Endothelial cell of umbilical vein (primary cell): ENCODE measurements around the gene FIGNL2. TPM values are rescaled to one million over a fixed set of nuclear protein-coding genes. Genes with fewer than 3 reads are reported as not detected.

Experiments used
- BruUV-seq: library from RNA; stranded (reverse); fragments of 400-500 nt; replicated peaks from 2 replicates; lab custom pipeline; 2021; lab: Mats Ljungman, UMichigan
- CTCF ChIA-PET: fragments of 300-600, 350-600 bp; sonication (Branson Sonifier 250); formaldehyde crosslinking; loops from one replicate; lab custom pipeline; 2021; ENCODE audit warnings: antibody characterized with exemption, inconsistent platforms; lab: Charles Lee
- POLR2A ChIA-PET: fragments of 300-600, 350-600 bp; sonication (Branson Sonifier 250); formaldehyde crosslinking; loops from one replicate; lab custom pipeline; 2021; ENCODE audit warnings: antibody characterized with exemption, inconsistent platforms; lab: Charles Lee
- DNase-seq: peaks from one replicate; pipeline ENCODE4 v3.0.0-alpha.2; 2011; ENCODE audit warnings: low read depth, low spot score
- FAIRE-seq: peaks from 2 replicates; lab custom pipeline; 2011; peaks lifted over from hg19 to GRCh38; lab: Jason Lieb, UNC
- H2AFZ ChIP-seq: 2 replicates; pipeline ENCODE4 v1.6.0; 2012; ENCODE audit warnings: low read depth, low read length, control low read depth, inconsistent platforms
- H3K27ac ChIP-seq: 2 replicates; pipeline ENCODE4 v1.5.1; 2011; ENCODE audit warnings: low read depth, mild to moderate bottlenecking, control low read depth, low read length, moderate library complexity; ENCODE audit not compliant: insufficient read depth
- H3K27me3 ChIP-seq, 2 experiments: 2 replicates each; pipeline versions ENCODE4 v1.6.0 to v1.6.1; 2011; ENCODE audit warnings: low read length in 2 of 2, mixed read lengths in 1 of 2; ENCODE audit not compliant: control insufficient read depth in 2 of 2, insufficient read depth in 2 of 2
- H3K36me3 ChIP-seq, 2 experiments: 2 replicates in 1 of 2; 3 replicates in 1 of 2; pipeline ENCODE4 v1.5.1; 2011; ENCODE audit warnings: low read length in 2 of 2, mild to moderate bottlenecking in 1 of 2, moderate library complexity in 1 of 2; ENCODE audit not compliant: control insufficient read depth in 2 of 2, insufficient read depth in 2 of 2; ENCODE audit errors: extremely low read depth in 1 of 2
- H3K4me1 ChIP-seq: 3 replicates; pipeline ENCODE4 v1.5.1; 2011; ENCODE audit warnings: mild to moderate bottlenecking, low read length; ENCODE audit not compliant: control insufficient read depth, insufficient read depth; ENCODE audit errors: extremely low read depth
- H3K4me2 ChIP-seq: 2 replicates; pipeline ENCODE4 v1.6.1; 2011; ENCODE audit warnings: low read length, control low read depth, mixed read lengths; ENCODE audit not compliant: insufficient read depth
- H3K4me3 ChIP-seq, 3 experiments: fragments of 200-600 bp in 1 of 3; sonication (generic), shearing (Covaris generic) in 1 of 3; replicated peaks in 1 of 3; 2 replicates each; pipeline ENCODE4 v1.5.1; 2011 to 2016; ENCODE audit warnings: control low read depth in 3 of 3, low read length in 3 of 3, mild to moderate bottlenecking in 2 of 3, inconsistent platforms in 1 of 3, low read depth in 1 of 3, moderate library complexity in 1 of 3; ENCODE audit not compliant: insufficient read depth in 1 of 3
- H3K79me2 ChIP-seq: 2 replicates; pipeline ENCODE4 v1.6.0; 2012; ENCODE audit warnings: low read length, inconsistent platforms; ENCODE audit not compliant: control insufficient read depth, insufficient read depth
- H3K9ac ChIP-seq: replicated peaks from 2 replicates; pipeline ENCODE3; 2011; ENCODE audit warnings: low read length, control low read depth; ENCODE audit not compliant: insufficient read depth; ENCODE audit errors: extremely low read depth
- H3K9me1 ChIP-seq: replicated peaks from 3 replicates; pipeline ENCODE4 v1.6.0; 2011; ENCODE audit warnings: mild to moderate bottlenecking, low read length; ENCODE audit not compliant: control insufficient read depth, insufficient read depth; ENCODE audit errors: extremely low read depth
- H3K9me3 ChIP-seq: replicated peaks from 2 replicates; pipeline ENCODE4 v1.5.1; 2012; ENCODE audit warnings: low read length, inconsistent platforms; ENCODE audit not compliant: control insufficient read depth, insufficient read depth
- H4K20me1 ChIP-seq: replicated peaks from 2 replicates; pipeline ENCODE3; 2011; ENCODE audit warnings: mild to moderate bottlenecking, low read length; ENCODE audit not compliant: control insufficient read depth, insufficient read depth; ENCODE audit errors: extremely low read depth
- FOS ChIP-seq: IDR thresholded peaks from 2 replicates; pipeline ENCODE4 v1.6.1; 2011; ENCODE audit warnings: mild to moderate bottlenecking, low read length, moderate library complexity, borderline replicate concordance; ENCODE audit not compliant: insufficient read depth
- JUN ChIP-seq: IDR thresholded peaks from 2 replicates; pipeline ENCODE4 v1.6.1; 2011; ENCODE audit warnings: borderline replicate concordance, low read depth; ENCODE audit not compliant: insufficient read length, insufficient read depth
- MAX ChIP-seq: IDR thresholded peaks from 2 replicates; pipeline ENCODE4 v1.6.1; 2011; ENCODE audit not compliant: insufficient read depth, insufficient read length
- POLR2A ChIP-seq: IDR thresholded peaks from 2 replicates; pipeline ENCODE4 v1.6.1; 2012; ENCODE audit warnings: low read depth, mild to moderate bottlenecking, control low read depth, low read length
- dilution Hi-C: fragments of 300-500 bp; cut with MboI; formaldehyde crosslinking; loops from one replicate; pipeline ENCODE4 v1.15.0; 2019; ENCODE audit warnings: low sequenced_read_pairs; ENCODE audit not compliant: extremely low pct_ligation_motif_present
- intact Hi-C: fragments of 100-400 bp; cut with micrococcal nuclease; formaldehyde crosslinking; loops from one replicate; pipeline ENCODE4 v1.10.0; 2022
- polyA plus RNA-seq, 4 experiments: library from polyadenylated mRNA; depleted of rRNA in 3 of 4; stranded (reverse) in 3 of 4; unstranded in 1 of 4; fragments of >200 nt; gene quantifications; 2 replicates each; pipeline versions ENCODE4 v1.2.1 to v1.2.3, GENCODE V29; 2011 to 2012; ENCODE audit warnings: missing spikeins in 1 of 4
- total RNA-seq: library from RNA; stranded (reverse); gene quantifications from 2 replicates; pipeline ENCODE4 v1.2.3, GENCODE V29; 2021

Gene FIGNL2
- total and polyA plus RNA-seq, 2 donors (not counting 3 experiments of a cell fraction or from before 2014, with no cell fraction given): 1.4 to 2.4 TPM

GRCh38 chr12:51827925-51828818 is 20.3 kb downstream of the FIGNL2 start:
- peak; percentile 16 for DNase-seq
- Histone ChIP-seq H3K79me2 (no peaks in the 10 kb centered on the region), H3K9ac (no peak overlapping the region), H2AFZ (peak overlapping the region; percentile 10), H3K4me1 (peaks cover 12% of the 10 kb centered on the region), H3K27me3 (peaks cover 3 to 5% of the 10 kb centered on the region in 2 experiments), H3K9me1 (no peaks in the 10 kb centered on the region), H3K27ac (no peak overlapping the region), H3K36me3 (no peaks in the 10 kb centered on the region), H3K4me3 (no peak overlapping the region), H4K20me1 (no peaks in the 10 kb centered on the region), H3K9me3 (no peaks in the 10 kb centered on the region), H3K4me2 (no peak overlapping the region)
- dilution Hi-C loops: no loop called here
- BruUV-seq: no TSS peak
- ChIA-PET CTCF (interaction anchor here (1.4 to 2.1 kb wide), 3 partner anchors 14 to 47 kb away, joined by 3 to 15 read pairs (median 3); a partner anchor contains a TSS), POLR2A (interaction anchor here (0.5 kb wide), 1 partner anchor 125 kb away, joined by 3 read pairs; no protein-coding TSS in a partner anchor)
- intact Hi-C loops: no loop called here
- TF ChIP-seq POLR2A: no peak
- peak; percentile 47 for TF ChIP-seq FOS
- TF ChIP-seq MAX: no peak
- FAIRE-seq: peak; percentile 80

- H3K4me3 ChIP-seq: no peak overlapping the region
- no peaks in the 10 kb centered on the region for H3K9me3 ChIP-seq
- no peak overlapping the region for H3K4me2 ChIP-seq
- H3K27ac ChIP-seq: no peak overlapping the region
- ChIA-PET POLR2A (no interaction called here), CTCF (interaction anchor here (4.7 kb wide), 1 partner anchor 406 kb away, joined by 43 read pairs; no protein-coding TSS in a partner anchor)
- intact Hi-C loops: no loop called here
- H3K79me2 ChIP-seq: no peaks in the 10 kb centered on the region
- no peak overlapping the region for H2AFZ ChIP-seq
- no peak for FAIRE-seq
- DNase-seq: no peak
- H4K20me1 ChIP-seq: no peaks in the 10 kb centered on the region
- no peaks in the 10 kb centered on the region for H3K36me3 ChIP-seq
- no TSS peak for BruUV-seq
- dilution Hi-C loops: no loop called here
- no peaks in the 10 kb centered on the region for H3K9me1 ChIP-seq
- H3K27me3 ChIP-seq: peaks cover 0 to 5% of the 10 kb centered on the region in 2 experiments
- H3K4me1 ChIP-seq: peaks cover 3% of the 10 kb centered on the region
- no peak overlapping the region for H3K9ac ChIP-seq
- TF ChIP-seq JUN: no peak
These were observed 21.6 kb downstream of the FIGNL2 start for GRCh38 chr12:51826881-51827280.
